SK-N-MC (cell line): ENCODE measurements around the gene DOCK1.

Experiments
- EZH2 ChIP-seq: fragments of 200-600 bp; sonication (generic); IDR thresholded peaks from one replicate; pipeline ENCODE4 v1.6.1; 2017; ENCODE audit warnings: antibody characterized with exemption
- POLR2AphosphoS5 ChIP-seq: IDR thresholded peaks from 2 replicates; pipeline ENCODE4 v1.6.1; 2012; ENCODE audit warnings: mild to moderate bottlenecking, low read depth, low read length, borderline replicate concordance

- TF ChIP-seq EZH2 (no peak), POLR2AphosphoS5 (no peak)
These were observed 462.9 kb downstream of the DOCK1 start for GRCh38 chr10:127368101-127368500.
